ENCODE measurements around the gene NBEA.
"Not testable (repeated sequence)": the region's sequence is repeated elsewhere in the genome, so short reads cannot be mapped to it uniquely, and the experiment has no call there.

The NBEA gene

DNA sequence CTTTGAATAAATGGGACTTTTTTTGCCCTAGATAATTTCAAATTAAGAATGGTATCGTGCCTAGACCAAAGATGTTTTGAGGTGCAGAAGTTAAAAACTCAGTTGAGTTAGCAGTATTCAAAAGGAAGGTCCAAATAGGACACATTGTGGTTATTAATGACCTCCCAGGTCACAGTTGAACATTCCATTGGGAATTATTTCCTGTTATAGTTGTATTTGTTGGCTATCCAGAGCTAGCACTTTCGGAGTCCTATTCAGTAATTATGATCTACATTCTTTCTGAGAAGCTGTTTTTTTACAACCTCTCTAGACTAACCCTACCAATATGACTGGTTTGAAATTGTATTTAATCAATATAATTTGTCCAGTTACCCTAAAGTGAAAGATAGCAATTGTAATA, 450.7 kb downstream of the NBEA start:
- Mint-ChIP-seq H3K27me3 (no peaks in the 10 kb centered on the region), H3K36me3 (ENCODE audit: low read depth) (no peaks in the 10 kb centered on the region), H3K4me1 (ENCODE audit: low read depth) (no peaks in the 10 kb centered on the region), H3K27ac (no peak overlapping the region), H3K4me3 (no peak overlapping the region), H3K9me3 (peaks cover 28% of the 10 kb centered on the region)
- intact Hi-C loops (cut with micrococcal nuclease): no loop called here

DNA sequence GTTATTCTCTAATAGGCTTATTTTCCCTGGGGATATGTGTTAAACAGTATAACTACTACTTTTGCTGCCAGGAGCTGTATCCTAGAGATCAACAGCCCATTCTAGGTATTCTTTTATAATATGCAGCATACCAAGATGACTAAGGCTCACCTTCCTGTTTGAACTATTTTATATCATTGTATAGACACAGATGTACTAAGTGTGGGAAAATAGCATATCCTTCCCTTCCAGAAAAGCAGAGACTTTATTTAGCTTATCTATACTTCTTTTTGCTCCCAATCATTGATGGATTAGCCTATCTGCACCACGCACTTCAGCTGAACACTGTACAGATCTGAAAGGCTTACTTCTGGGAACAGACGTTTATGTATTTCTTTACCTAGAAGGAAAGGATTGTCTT, 451.8 kb downstream of the NBEA start:
- intact Hi-C loops (cut with micrococcal nuclease): no loop called here
- no peaks in the 10 kb centered on the region for H3K4me1 Mint-ChIP-seq (ENCODE audit: low read depth)
- no peaks in the 10 kb centered on the region for H3K36me3 Mint-ChIP-seq (ENCODE audit: low read depth)
- H3K4me3 Mint-ChIP-seq: no peak overlapping the region
- H3K27me3 Mint-ChIP-seq: no peaks in the 10 kb centered on the region
- no peak overlapping the region for H3K27ac Mint-ChIP-seq
- H3K9me3 Mint-ChIP-seq: peaks cover 28% of the 10 kb centered on the region

DNA sequence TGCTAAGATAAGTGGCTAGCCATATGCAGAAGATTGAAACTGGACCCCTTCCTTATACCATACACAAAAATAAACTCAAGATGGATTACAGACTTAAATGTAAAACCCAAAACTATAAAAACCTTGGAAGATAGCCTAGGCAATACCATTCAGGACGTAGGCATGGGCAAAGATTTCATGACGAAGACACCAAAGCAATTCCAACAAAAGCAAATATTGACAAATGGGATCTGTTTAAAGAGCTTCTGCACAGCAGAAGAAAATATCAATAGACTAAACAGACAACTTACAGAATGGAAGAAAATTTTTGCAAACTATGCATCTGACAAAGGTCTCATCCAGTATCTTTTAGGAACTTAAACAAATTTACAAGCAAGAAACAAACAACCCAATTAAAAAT, 466.2 kb downstream of the NBEA start:
- H3K27me3 Mint-ChIP-seq; H3K27ac Mint-ChIP-seq; H3K4me1 Mint-ChIP-seq (ENCODE audit: low read depth); intact Hi-C loops (cut with micrococcal nuclease); H3K36me3 Mint-ChIP-seq (ENCODE audit: low read depth); H3K4me3 Mint-ChIP-seq: not testable (repeated sequence)
- H3K9me3 Mint-ChIP-seq: peaks cover 11% of the 10 kb centered on the region

DNA sequence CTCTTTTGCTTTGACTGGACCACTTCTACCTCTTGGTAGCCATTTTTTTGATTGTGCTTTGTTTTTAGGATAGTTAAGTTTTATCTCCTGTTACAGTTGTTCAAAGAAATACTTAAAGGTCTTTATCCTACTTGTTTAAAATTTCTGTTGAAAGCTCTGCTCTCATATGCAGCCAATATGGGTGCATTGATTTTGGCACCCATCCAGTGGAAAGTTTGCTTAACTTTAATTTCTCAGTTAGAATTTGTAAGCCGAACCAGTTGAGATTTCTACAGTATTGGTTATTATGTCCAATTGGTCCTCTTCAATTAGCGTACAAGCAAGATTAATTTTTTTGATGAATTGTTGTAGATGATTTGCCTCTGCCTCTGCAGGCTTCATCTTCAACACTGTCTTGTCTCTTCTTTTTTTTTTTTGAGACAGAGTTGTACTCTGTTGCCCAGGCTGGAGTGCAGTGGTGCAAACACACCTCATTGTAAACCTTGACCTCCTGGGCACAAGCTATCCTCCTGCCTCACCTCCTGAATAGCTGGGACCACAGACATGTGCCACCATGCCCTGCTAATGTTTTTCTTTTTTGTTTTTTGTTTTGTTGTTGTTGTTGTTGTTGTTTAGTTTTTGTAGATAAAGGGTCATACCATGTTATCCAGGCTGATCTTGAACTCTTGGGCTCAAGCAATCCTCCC, 469.1 kb downstream of the NBEA start:
- Mint-ChIP-seq H3K4me1 (ENCODE audit: low read depth) (no peaks in the 10 kb centered on the region), H3K27ac (no peak overlapping the region), H3K27me3 (no peaks in the 10 kb centered on the region), H3K36me3 (ENCODE audit: low read depth) (no peaks in the 10 kb centered on the region), H3K4me3 (no peak overlapping the region), H3K9me3 (peaks cover 11% of the 10 kb centered on the region)
- intact Hi-C loops (cut with micrococcal nuclease): no loop called here

DNA sequence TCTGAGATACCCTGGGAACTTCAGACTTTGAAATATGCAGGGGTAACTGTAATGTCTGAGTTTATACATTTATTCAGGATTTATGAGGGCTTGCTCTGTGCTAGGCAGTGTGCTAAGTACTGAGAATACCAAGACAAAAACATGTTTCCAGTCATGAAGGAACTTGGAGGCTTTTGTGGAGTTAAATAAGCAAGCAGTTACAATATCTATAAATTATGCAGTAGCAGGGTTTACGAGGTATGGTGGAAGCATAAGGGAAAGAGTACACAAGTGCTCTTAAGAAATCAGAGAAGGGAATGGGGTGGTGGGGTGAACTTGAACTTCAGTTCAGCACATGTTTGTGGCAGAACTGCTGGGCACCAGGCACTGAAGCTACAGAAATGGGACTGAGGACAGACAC, 506.4 kb downstream of the NBEA start:
- H3K27ac Mint-ChIP-seq: no peak overlapping the region
- H3K4me3 Mint-ChIP-seq: no peak overlapping the region
- no peaks in the 10 kb centered on the region for H3K4me1 Mint-ChIP-seq (ENCODE audit: low read depth)
- H3K27me3 Mint-ChIP-seq: no peaks in the 10 kb centered on the region
- no peaks in the 10 kb centered on the region for H3K9me3 Mint-ChIP-seq
- intact Hi-C loops (cut with micrococcal nuclease): no loop called here
- H3K36me3 Mint-ChIP-seq (ENCODE audit: low read depth): no peaks in the 10 kb centered on the region

DNA sequence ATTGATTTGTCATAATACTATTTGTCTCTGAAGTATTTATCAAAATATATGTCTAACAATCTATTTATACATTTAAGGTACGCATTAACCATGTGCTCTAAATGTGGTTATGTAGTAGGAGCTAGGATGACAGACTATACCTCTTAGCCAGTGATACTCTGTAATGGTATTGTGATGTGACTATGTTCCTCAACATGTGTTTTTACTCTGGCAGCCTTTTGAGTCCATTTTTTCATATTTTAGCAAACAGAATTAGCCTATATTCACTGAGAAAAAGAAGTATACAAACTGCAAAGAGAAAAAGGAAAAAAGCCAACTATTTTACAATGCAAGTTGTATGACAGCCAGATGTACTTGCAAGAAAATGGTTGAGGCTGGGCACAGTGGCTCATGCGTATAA, 507.8 kb downstream of the NBEA start:
- no peaks in the 10 kb centered on the region for H3K4me1 Mint-ChIP-seq (ENCODE audit: low read depth)
- H3K4me3 Mint-ChIP-seq: no peak overlapping the region
- H3K9me3 Mint-ChIP-seq: no peaks in the 10 kb centered on the region
- intact Hi-C loops (cut with micrococcal nuclease): no loop called here
- H3K36me3 Mint-ChIP-seq (ENCODE audit: low read depth): no peaks in the 10 kb centered on the region
- no peak overlapping the region for H3K27ac Mint-ChIP-seq
- H3K27me3 Mint-ChIP-seq: no peaks in the 10 kb centered on the region

DNA sequence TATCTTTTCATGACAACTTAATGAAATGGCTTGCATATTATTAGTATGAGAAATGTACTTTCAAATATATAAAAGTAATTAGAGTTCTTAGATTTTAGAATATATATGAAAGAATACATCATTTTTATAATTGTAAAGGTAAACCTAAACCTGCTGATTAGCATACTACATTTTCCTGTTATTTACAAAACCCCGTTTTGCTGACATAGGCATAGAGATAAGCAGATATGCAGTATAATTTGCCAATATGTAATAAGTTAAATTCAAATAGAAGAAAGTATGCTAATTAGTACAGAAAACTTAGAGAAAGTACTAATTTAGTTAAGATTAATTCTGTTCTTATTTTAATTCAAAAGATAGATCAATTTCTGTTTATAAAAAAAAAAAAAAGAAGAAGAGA, 513.0 kb downstream of the NBEA start:
- no peaks in the 10 kb centered on the region for H3K4me1 Mint-ChIP-seq (ENCODE audit: low read depth)
- no peaks in the 10 kb centered on the region for H3K36me3 Mint-ChIP-seq (ENCODE audit: low read depth)
- H3K27ac Mint-ChIP-seq: no peak overlapping the region
- intact Hi-C loops (cut with micrococcal nuclease): no loop called here
- no peaks in the 10 kb centered on the region for H3K9me3 Mint-ChIP-seq
- no peaks in the 10 kb centered on the region for H3K27me3 Mint-ChIP-seq
- H3K4me3 Mint-ChIP-seq: no peak overlapping the region

DNA sequence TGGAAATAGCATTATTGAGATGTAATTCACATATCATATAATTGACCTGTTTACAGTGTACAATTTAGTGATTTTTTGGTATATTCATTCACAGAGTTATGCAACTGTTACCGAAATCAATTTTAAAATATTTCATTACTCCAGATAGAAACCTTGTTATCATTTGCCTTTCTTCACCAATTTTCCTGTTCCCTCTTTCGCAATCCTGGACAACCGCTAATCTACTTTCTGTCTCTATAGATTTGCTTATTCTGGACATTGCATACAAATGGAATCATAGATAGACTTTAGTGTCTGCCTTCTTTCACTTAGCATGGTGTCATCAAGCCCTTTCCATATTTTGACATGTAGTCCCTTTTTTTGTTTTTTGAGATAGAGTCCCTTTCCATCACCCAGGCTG, 515.2 kb downstream of the NBEA start:
- H3K4me1 Mint-ChIP-seq (ENCODE audit: low read depth): no peaks in the 10 kb centered on the region
- no peaks in the 10 kb centered on the region for H3K9me3 Mint-ChIP-seq
- no peaks in the 10 kb centered on the region for H3K36me3 Mint-ChIP-seq (ENCODE audit: low read depth)
- intact Hi-C loops (cut with micrococcal nuclease): no loop called here
- H3K4me3 Mint-ChIP-seq: no peak overlapping the region
- no peaks in the 10 kb centered on the region for H3K27me3 Mint-ChIP-seq
- H3K27ac Mint-ChIP-seq: no peak overlapping the region

DNA sequence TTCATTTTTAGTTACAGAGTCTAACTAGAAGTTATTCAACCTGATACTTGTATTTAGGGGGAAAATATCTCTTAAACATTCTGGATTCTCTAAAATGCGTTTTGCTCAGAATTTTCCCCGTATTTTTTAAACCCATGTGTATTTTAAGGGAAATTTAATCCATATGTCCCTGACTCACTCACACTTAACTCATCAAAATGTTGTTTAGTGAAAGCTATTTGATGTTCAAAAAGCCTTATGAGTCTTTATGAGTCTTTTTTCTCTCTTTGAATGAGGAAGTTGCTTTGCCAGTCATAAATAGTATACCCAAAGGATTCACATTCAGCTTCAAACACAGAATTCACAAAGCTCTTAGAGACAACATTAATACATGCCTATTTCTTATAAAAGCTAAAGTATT, 518.0 kb downstream of the NBEA start:
- Mint-ChIP-seq H3K4me1 (ENCODE audit: low read depth) (no peaks in the 10 kb centered on the region), H3K9me3 (no peaks in the 10 kb centered on the region), H3K4me3 (no peak overlapping the region), H3K36me3 (ENCODE audit: low read depth) (no peaks in the 10 kb centered on the region), H3K27ac (no peak overlapping the region), H3K27me3 (peaks cover 2% of the 10 kb centered on the region)
- intact Hi-C loops (cut with micrococcal nuclease): no loop called here

DNA sequence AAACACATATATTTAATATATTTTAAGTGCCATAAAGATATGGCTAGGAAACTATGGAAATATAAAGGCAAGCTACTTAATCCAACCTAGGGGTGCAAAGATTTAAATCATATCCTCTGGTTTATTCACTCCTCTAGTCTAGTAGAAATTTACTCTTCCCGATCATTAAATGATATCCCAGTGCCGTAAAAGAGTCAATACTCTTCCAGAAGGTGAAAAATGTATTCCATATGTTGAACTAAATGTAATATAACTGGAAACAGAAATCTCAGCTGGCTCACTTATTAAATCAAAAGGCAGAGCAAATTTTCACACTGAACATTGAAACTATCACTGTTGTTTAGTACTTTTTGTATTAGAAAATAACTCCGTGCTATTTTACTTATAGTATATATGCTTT, 523.3 kb downstream of the NBEA start:
- Mint-ChIP-seq H3K4me1 (ENCODE audit: low read depth) (peaks cover 1% of the 10 kb centered on the region), H3K27ac (no peak overlapping the region), H3K9me3 (no peaks in the 10 kb centered on the region), H3K36me3 (ENCODE audit: low read depth) (no peaks in the 10 kb centered on the region), H3K4me3 (no peak overlapping the region), H3K27me3 (peaks cover 20% of the 10 kb centered on the region)
- intact Hi-C loops (cut with micrococcal nuclease): no loop called here

DNA sequence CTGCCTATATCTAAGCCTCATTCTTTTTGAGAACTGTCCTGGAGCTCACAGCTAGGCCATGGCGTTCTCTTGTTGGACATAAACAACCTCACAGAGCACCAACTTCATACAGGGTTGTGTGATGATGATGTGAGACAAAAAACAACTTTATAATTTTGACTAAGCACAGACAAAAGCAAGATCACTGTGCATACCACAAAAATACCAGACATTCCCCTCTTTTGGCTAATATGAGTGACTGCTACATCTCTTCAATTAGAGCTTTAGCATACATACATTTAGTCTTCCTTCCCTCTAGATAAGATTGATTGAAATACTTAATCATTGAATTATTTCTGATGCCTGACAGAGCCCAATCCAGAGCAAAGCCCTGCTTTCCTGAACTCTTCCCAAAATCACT, 526.1 kb downstream of the NBEA start:
- no peak overlapping the region for H3K27ac Mint-ChIP-seq
- H3K9me3 Mint-ChIP-seq: no peaks in the 10 kb centered on the region
- peaks cover 43% of the 10 kb centered on the region for H3K27me3 Mint-ChIP-seq
- no peak overlapping the region for H3K4me3 Mint-ChIP-seq
- no peaks in the 10 kb centered on the region for H3K36me3 Mint-ChIP-seq (ENCODE audit: low read depth)
- H3K4me1 Mint-ChIP-seq (ENCODE audit: low read depth): peaks cover 11% of the 10 kb centered on the region
- intact Hi-C loops (cut with micrococcal nuclease): no loop called here

DNA sequence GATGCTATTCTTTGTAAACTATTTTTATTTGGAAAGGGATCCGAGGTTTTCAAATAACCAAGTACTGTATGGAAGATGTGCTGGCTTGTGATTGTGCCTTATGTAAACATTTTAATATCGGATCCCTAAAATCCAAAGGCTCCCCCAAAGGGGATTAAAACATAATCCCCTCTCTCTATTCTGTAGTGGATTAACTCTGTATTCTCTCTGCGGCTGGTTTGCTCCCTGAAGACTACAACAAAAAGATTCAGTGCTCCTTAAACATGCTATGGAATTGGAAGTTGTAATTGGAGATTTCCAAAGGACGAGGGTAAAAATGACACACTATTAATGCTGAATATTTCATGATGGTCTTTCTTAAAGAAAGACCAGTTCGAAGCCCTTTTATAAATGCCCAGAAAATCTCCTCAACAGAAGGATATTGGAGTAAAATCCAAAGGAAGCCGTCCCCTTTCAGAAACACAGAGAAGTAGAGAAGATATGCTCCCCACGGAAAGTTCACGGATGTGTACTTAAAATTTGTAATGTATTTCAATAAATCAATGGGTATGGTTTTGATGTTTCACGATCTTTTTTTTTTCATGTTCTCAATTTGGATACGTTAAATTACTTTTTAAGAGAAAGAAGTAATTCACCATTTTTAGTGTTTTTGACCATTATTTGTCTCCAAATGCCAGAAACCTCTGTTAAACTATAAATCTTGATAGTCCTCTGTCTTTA, 527.9 kb downstream of the NBEA start:
- no peak overlapping the region for H3K27ac Mint-ChIP-seq
- H3K9me3 Mint-ChIP-seq: no peaks in the 10 kb centered on the region
- peaks cover 48% of the 10 kb centered on the region for H3K27me3 Mint-ChIP-seq
- H3K4me1 Mint-ChIP-seq (ENCODE audit: low read depth): peaks cover 17% of the 10 kb centered on the region
- intact Hi-C loops (cut with micrococcal nuclease): no loop called here
- H3K4me3 Mint-ChIP-seq: no peak overlapping the region
- no peaks in the 10 kb centered on the region for H3K36me3 Mint-ChIP-seq (ENCODE audit: low read depth)

DNA sequence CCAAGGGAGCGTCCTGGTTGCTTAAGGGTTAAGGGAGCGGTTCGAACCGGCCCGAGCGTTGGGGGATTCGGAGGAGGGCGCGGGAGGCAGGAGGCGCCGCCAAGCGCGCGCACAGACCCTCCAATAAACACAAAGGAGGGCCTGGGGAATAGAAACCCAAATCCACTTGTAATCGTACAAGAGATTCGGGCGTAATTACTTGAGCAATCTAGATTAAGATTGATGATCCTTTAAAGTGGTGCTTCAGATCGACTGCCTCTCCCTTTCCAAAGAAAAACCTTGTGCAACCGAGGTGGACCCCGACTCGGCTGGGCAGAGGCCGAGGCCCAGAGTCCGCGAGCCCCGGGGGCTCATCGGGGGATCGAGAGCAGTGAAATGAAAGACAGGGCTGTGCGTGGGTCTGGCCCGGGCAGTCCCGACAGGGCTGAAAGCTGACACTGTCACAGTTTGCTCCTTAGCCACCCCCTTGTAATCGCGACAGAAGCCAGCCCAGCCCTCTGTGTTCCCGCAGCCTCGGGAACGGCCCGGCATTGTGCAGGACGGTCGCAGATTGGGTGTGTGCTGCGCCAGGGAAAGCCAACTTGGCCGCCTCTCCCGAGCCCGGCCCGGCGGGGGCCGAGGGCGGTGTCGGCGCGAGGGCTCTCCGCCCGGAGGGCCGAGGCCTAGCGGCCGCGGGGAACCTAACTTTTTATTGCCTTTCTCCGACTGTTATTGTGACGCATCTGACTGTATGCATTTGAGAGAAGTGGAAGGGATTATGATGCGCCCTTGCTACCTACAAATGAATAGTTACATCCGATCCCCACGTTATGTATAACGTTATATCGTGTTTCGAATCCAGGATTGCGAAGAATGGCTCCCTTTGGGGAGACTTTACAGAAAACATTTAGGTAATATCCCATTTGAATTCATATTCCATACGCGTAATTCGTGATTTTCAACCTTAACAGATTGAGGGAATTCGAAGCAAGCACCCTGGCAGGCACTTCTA, 528.9 kb downstream of the NBEA start:
- Mint-ChIP-seq H3K36me3 (ENCODE audit: low read depth) (no peaks in the 10 kb centered on the region), H3K9me3 (no peaks in the 10 kb centered on the region), H3K27me3 (peaks cover 58% of the 10 kb centered on the region), H3K4me3 (peak overlapping the region; percentile 69), H3K4me1 (ENCODE audit: low read depth) (peaks cover 27% of the 10 kb centered on the region), H3K27ac (no peak overlapping the region)
- intact Hi-C loops (cut with micrococcal nuclease): no loop called here

DNA sequence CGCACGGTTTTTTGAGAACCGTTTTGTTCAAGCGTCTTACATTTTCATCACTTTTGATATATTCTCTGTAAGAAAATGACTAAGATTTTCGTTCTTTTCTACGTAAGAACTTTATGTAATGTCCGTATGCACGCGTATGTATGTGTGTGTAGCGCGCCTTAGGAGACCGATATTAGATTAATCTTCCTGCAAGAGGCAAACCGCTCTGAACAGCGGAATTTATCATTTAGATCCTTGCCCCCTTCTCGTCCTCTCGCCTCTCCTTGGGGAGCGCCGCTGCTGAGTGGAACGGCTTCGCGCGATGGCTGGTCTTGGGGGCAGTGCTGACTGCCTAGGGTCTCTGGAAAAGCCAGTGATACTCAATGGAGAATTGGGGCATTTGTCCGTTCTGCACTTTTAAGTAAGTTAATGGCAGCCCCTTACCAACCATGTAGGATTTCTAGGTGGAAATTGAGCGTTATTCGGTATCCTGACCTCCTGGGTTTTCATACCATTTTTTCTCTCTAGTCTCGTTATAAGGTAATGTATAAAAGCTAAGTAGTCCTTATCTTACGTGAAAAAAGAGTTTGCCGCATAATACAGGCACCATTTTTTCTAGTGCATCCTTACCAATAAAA, 529.7 kb downstream of the NBEA start:
- H3K9me3 Mint-ChIP-seq: no peaks in the 10 kb centered on the region
- intact Hi-C loops (cut with micrococcal nuclease): no loop called here
- H3K4me3 Mint-ChIP-seq: no peak overlapping the region
- H3K27ac Mint-ChIP-seq: no peak overlapping the region
- no peaks in the 10 kb centered on the region for H3K36me3 Mint-ChIP-seq (ENCODE audit: low read depth)
- peaks cover 35% of the 10 kb centered on the region for H3K4me1 Mint-ChIP-seq (ENCODE audit: low read depth)
- H3K27me3 Mint-ChIP-seq: peaks cover 67% of the 10 kb centered on the region

All from dendritic cell treated with granulocyte-macrophage colony-stimulating factor and Interleukin-4, amounts not matched to agents 40 ng/mL and 50 ng/mL, for 4 days (primary cell).